HG03432 (cell line): Measurements from ENCODE around the gene IL17RB.

Source experiments
- ATAC-seq: cut with Tn5 transposase; IDR thresholded peaks from one replicate; pipeline ENCODE4 v1.9.1; 2021; ENCODE audit warnings: mild to moderate bottlenecking, moderate library complexity; ENCODE audit not compliant: unreplicated experiment

The IL17RB gene

GRCh38 chr3:53811143-53811927, 35.0 kb upstream of the IL17RB start:
- ATAC-seq, result no peak

GRCh38 chr3:53812434-53812833, 33.9 kb upstream of the IL17RB start:
- no peak for ATAC-seq

DNA sequence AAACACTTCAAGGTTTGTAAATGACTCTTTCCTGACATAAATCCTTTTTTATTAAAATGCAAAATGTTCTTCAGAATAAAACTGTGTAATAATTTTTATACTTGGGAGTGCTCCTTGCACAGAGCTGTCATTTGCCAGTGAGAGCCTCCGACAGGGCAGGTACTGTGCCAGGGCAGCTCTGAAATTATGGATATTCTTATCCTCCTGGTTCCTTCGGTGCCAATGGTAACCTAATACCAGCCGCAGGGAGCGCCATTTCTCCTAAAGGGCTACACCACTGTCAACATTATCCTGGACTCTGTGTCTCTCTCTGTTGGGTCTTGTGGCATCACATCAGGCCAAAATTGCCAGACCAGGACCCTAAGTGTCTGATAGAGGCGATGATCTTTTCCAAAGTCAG, 33.1 kb upstream of the IL17RB start:
- no peak for ATAC-seq

GRCh38 chr3:53813876-53814275, 32.5 kb upstream of the IL17RB start:
- ATAC-seq, result no peak

DNA sequence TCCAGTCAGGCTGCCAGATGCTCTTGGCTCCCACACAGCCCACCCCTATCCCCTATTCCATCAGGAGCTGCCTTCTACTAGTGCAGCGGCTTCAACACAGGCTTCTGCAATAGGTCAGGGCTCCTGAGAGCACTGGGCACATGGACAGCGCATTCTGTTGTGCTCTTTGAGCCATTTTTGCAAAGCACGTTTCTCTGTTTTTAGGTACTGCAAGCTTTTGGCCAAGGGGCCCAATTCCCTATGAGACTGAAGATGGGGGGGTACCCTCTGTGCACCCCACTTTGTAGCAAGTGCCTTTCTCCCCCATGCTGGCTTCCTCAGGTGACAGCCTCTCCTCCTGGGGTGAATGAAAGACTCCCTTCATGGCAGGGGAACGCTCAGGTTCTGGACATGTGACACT, 31.3 kb upstream of the IL17RB start:
- ATAC-seq, result no peak

DNA sequence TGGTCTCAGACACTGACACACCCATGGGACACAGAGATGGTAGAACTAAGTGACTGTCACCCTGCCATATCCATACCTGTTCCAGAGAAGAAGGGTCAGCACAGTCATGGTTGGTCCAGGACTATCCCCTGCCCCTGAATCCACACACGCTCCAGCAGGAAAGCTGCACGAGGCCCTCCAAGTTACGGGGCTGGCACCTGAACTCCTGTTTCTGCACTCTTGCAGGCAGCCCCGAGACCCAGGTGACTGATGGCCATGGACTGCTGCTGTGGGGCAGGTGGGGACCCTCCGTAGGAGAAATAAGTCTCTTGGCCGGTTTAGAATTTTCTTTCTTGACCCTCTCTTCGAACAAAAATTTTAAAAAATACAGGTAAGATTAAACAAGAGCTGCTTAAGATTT, 30.7 kb upstream of the IL17RB start:
- no peak for ATAC-seq

GRCh38 chr3:53816425-53816824, 29.9 kb upstream of the IL17RB start:
- no peak for ATAC-seq

- no peak for ATAC-seq
These were observed 29.2 kb upstream of the IL17RB start for GRCh38 chr3:53817211-53817610.

DNA sequence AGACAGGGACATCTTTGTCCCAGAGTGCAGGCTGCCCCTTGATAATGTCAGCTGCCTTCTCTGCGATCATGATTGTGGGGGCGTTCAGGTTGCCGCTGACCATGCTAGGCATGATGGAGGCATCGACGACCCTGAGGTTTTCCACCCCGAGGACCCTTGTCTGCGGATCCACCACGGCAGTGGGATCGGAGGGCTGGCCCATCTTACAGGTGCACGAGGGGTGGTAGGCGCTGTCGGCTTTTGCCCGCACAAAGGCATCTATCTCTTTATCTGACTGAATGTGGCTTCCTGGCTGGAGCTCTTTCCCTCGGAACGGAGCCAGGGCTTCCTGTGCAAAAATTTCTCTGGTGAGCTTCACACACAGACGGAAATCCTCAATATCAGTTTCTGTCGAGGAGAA, 28.6 kb upstream of the IL17RB start:
- ATAC-seq, result no peak

GRCh38 chr3:53818221-53819162, 27.9 kb upstream of the IL17RB start:
- ATAC-seq, result no peak

DNA sequence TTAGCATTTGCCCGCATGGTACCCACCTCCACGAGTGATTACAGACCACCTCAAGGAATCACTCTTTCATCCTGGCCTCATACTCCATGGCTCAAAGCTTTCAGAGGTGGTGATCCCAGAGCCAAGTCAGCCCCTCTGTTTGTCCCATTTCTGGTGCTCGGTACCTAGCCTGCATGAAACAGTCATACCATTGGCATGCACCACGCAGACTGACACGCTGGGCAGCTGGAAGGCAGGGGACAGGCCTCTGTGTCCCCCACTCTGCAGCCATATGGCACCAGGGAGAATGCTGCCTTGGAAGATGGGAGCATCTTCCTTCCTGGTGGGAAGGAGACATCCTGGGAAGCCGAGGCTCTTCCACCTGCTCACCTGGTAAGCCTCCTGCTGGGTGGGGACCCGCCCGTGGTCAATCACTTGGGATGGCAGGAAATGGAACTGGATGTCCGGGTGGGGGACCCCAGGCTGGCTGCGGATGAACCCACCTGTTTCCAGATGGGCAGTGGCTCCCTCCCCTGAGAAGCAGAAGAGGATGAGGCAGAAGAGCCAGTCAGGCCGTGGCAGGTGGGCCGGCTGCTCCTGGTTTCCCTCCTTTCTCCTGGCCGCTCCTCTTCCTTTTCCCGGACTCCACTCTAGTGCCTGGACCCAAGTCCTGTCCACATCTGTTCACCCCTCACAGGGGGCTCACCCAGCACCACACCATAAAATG, 27.1 kb upstream of the IL17RB start:
- ATAC-seq, result no peak

- ATAC-seq, result no peak
These were observed 26.3 kb upstream of the IL17RB start for GRCh38 chr3:53820084-53820483.

DNA sequence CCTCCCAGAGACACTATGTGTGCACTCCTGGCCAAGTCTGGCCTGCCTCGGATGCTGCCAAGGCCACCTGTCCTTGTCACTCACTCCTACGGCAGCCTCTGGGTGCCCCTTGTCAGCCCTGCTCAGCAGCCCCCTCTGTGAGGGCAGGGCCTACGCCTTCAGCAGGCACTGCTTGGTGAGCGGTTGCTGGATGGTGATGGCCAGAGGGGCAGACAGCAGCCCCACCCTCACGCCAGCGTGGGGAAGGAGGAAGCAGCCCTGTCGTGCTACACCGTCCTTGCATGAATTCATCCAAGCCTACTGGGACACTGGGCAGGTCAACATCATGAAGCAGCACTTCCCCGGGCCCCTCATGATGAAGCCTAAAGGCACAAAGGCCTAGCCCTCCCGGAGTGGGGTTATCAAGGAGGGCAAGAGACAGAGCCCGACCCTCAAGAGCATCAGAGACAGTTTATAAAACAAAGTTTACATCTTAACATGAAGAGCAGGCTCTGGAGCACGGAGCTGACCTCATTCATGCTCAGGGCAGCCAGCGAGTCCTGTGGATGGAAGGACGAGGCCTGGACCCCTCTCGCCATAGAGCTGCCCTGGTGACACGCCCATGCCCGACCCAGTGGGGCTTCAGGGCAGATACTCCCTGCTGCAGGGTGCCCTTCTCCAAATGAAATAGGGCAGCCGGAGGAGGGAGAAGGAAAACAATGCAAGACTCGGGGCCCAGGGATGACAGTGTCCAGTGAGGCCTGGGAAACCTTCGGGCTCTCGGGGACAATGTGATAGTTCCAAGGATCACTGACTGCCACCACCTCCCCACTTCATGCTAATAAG, 25.4 kb upstream of the IL17RB start:
- ATAC-seq, result no peak

DNA sequence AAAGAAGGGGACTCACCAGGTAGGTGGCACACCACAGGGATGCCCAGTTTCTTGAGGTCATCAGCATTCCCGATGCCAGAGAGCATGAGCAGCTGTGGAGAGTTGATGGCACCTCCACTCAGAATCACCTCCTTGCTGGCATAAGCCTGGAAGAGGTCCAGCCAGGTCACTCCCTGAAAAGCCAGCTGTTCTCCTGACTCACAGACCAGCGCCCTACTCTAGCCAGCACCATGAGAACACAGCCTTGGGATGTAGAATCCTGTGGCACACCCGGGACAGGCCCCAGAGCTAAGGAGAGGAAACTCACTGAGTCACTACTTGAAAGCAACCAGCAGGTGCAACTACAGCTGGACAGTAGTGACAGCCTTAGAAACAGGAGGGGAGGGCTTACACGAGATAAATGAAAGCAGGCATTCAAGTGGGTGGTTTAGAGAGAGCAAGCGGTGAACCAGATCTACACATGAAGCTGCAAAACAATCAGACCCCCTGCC, 24.7 kb upstream of the IL17RB start:
- ATAC-seq, result peak; percentile 81

DNA sequence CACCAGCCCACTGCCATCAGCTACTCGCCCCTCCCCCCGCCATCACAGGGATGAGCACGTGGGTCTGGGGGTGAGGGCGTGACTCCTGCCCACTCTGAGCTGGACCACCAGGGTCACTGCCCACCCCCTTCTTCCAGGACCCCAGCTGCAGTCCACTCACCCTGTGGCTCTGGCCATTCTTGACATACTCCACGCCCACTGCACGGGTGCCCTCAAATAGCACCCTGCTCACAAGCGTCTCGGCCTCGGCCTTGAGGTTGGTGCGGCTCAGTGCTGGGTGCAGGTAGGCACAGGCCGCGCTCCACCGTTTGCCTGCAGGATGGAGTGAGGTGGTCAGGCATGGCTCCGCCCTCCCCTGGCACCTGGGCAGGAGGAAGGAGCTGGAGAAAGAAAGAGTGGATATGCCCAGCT, 24.0 kb upstream of the IL17RB start:
- ATAC-seq, result no peak

GRCh38 chr3:53823026-53823955, 23.1 kb upstream of the IL17RB start:
- no peak for ATAC-seq

GRCh38 chr3:53823956-53824657, 22.3 kb upstream of the IL17RB start:
- no peak for ATAC-seq

- ATAC-seq, result no peak
These were observed 21.6 kb upstream of the IL17RB start for GRCh38 chr3:53824795-53825194.

DNA sequence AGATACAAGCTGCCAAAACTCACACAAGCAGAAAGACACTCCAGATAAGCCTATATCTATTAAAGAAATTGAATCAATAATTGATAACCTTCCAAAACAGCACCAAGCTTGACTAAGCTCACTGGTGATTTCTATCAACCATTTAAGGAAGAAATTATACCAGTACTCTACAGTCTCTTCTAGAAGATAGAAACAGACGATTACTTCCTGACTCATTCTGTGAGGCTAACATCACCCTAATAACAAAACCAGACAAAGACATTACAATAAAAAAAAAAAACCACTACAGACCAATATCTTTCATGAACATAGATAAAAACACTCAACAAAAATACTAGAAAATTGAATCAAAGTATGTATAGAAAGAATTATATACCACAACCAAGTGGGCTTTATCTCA, 20.3 kb upstream of the IL17RB start:
- ATAC-seq, result peak; percentile 40
